Activated CD8-positive, alpha-beta memory T cell treated with anti-CD3 and anti-CD28 coated beads for 36 hours (primary cell): ENCODE results near the gene ACBD6. TPM values are rescaled to one million over a fixed set of nuclear protein-coding genes. Genes with fewer than 3 reads are reported as not detected.

ENCODE experiments used
- CTCF ChIA-PET: fragments of 350-600 bp; sonication (Branson Sonifier 250); formaldehyde crosslinking; loops from one replicate; lab custom pipeline; 2021; ENCODE audit warnings: antibody characterized with exemption; lab: Charles Lee
- POLR2A ChIA-PET: fragments of 350-600 bp; sonication (Branson Sonifier 250); formaldehyde crosslinking; loops from one replicate; lab custom pipeline; 2021; ENCODE audit warnings: antibody characterized with exemption; lab: Charles Lee
- total RNA-seq, 2 experiments: library from RNA; stranded (reverse); gene quantifications; one replicate each; pipeline ENCODE4 v1.2.3, GENCODE V29; 2021

The ACBD6 gene
- total RNA-seq, 2 experiments from 2014 or later, result 47.8 to 49.2 TPM

DNA sequence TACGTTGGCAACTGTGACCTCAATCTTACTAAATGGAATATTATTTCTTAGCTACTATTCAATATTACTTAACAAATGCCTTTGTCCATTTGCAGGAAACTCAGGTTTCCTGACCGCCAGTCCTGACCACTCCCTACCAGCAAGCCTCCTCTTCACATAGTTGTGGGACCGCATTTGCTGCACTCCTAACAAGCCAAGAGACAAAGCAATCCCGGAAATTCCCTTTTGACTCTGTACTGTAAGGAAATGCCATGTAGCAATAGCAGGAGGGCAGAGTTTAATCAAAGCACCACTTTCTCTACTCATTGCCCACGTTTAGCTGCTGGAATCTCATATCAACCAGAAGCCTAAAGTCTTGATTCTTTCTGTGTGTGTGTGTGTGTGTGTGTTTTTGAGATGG lies 28.1 kb upstream of the ACBD6 start:
- POLR2A ChIA-PET, result no interaction called here

GRCh38 chr1:180528868-180529470 lies 26.6 kb upstream of the ACBD6 start:
- ChIA-PET POLR2A (no interaction called here), CTCF (interaction anchor here (0.8 to 1.1 kb wide), 2 partner anchors 13 to 26 kb away, joined by 3 to 4 read pairs; no protein-coding TSS in a partner anchor)

More for the DNA sequence above, 28.1 kb upstream of the ACBD6 start:
- CTCF ChIA-PET, result interaction anchor here (1.3 kb wide), 1 partner anchor 332 kb away, joined by 5 read pairs; no protein-coding TSS in a partner anchor

GRCh38 chr1:180527101-180527669 lies 24.8 kb upstream of the ACBD6 start:
- CTCF ChIA-PET, result no interaction called here
- POLR2A ChIA-PET, result no interaction called here

DNA sequence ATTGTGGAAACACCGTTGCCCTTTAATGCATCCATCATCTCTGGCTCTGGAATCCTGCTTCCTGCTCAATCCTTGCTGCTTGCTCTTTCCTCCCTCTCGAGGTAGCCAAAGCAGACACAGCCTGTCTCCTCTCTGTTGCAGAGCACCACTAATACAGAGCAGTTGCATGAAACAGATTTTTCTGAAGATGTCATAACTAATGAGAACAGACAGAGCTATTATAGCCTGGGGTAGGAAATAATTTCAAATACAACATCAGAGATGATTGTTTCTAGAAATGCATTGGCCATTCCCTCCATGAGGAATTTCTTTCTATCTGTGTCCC lies 23.3 kb upstream of the ACBD6 start:
- ChIA-PET CTCF (no interaction called here), POLR2A (no interaction called here)

DNA sequence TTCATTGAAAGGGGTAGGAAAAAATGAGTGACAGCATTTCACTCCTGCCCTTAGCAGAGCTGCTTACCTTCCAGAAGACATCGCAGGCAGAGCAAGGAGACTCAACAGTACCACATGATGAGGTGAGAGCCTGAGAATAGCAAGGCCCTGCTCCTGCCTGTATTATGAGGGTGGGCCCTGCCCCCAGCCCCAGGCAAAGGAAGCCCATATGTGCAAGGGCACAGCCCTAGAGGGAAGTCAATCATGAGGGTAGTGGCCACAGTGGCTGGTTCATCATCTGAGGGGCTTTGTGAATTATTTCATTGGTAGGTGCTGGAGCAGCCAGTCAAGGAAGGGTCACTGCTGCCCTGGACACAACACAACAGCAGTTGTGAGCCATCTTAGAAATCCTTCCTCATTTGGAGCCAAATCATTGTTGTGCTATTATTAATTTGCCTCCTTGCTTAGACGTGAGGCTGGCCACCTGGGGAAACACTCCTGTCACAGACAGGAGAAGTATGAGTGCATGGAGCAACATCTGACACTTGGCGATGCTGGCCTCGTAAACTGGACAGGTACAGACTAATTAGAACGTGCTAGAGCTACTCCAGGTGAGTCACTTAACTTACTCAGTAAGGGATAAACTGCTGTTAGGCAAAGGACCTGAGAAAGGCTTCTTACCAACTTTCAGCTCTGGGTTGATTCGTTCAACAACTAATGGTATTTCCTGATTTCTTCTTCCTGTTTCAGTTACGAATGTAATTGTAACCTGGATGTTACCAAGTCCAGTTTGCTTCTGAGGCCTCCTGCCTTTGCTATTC lies 22.7 kb upstream of the ACBD6 start:
- ChIA-PET CTCF (no interaction called here), POLR2A (no interaction called here)

DNA sequence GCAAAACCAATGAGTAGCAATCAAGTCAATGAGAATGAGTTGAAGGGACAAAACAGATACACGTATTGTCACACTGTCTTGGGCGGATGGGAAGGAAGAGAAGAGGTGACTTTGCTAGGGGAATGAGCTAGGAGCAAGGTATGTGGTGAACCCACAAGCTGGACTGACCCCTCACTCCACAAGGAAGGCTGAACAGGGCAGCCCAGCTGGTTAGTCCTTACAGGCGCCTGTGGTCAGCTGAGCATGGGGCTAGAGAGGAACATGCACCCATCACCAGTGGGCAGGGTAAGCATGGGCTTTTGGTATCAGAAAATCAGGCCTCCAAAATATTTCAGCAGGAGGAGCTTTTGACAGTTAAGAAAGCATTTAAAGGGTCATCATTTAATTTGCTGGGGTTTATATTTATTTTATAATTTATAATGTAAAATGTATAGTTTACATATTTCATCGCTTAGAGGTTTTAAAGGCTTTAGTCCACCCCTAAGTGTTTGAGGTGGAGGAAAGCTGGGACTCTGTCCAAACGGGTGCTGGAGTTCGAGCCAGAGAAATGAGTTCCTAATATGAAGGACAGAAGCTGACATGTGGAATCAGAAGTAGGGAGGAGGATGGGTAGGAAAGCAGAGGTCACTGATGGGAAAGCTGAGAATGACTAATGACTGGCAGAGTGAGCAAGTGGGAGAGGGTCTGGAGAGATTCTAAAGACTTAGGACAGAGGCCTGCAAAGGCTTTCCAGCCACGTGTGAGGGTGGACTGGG lies 22.0 kb upstream of the ACBD6 start:
- POLR2A ChIA-PET, result no interaction called here
- CTCF ChIA-PET, result no interaction called here

DNA sequence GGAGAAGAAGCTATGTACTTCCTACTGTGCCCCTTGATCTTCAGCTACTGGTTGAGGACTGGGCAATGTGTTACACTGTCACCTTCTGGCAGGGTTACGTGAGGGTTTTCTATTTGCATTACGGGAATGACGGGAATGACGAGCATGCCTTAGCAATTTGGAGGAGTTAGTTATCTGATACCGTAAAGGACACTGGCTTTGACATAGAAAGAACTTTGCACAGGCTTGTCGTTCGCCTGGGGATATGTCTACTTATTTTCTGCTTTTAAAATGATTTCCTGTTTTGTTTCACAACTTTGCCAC lies 19.8 kb upstream of the ACBD6 start:
- ChIA-PET CTCF (no interaction called here), POLR2A (no interaction called here)

DNA sequence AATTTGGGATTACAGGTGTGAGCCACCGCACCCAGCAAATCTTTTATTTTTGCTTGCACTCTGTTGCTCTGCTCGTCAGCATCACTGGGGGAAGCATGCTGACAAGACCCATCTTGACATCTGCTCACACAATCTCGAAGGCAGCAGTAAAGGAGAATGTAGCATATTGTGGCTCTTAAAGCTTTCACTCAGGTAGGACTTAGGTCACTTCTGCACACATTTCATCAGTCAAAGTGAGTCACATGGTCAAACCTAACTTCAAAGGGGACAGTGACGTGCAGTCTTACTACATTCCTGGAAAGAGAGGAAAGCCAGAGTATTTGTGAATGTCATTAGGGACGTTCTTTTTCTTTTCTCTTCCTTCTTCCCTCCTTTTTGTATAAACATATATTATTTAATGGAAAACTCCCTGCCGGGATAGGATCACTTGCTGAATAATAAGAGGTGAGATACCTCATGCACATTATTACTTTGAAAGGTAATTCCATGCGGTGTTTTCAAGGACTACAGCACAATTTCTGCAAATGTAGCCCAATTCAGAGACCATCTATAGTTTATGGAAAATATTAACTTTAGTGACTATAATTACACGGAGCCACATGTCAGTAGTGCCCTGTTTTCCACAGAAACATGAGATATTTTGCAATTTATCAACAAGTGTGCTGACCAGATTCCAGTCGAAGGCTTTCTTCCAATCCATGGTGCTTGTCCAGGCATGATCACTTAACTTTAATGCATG lies 19.3 kb upstream of the ACBD6 start:
- ChIA-PET POLR2A (no interaction called here), CTCF (no interaction called here)

GRCh38 chr1:180519846-180520245 lies 17.5 kb upstream of the ACBD6 start:
- CTCF ChIA-PET, result no interaction called here
- POLR2A ChIA-PET, result no interaction called here

DNA sequence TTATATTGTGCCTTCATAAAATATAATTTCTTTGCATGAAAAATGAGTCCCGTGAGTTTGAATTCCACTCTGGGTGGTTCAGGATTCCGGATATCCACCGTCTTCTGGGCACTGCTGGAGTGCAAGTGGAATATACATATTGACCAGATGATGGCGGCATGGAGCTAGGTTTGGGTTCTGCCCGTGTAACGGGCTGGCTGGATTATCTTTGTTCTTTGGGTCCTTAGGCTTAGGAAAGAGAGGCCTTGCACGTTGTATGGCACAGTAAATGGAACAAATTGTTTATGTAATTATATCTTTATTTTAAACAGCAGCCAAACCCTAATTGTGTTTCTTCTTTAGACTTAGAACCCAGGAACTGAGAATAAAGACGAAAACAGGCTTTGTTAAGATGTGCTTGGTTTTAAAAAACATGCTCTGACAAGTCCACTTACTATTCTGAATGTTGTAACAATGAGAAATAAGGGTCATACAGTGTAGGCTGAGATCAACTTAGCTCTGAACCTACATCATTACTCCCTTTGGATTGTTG lies 13.5 kb upstream of the ACBD6 start:
- ChIA-PET POLR2A (no interaction called here), CTCF (interaction anchor here (0.6 to 2.0 kb wide), 12 partner anchors 10 to 652 kb away, joined by 3 to 14 read pairs (median 4); partner anchors contain the start of gene ACBD6)

GRCh38 chr1:180515364-180515763 lies 13.0 kb upstream of the ACBD6 start:
- POLR2A ChIA-PET, result interaction anchor here (0.7 kb wide), 1 partner anchor 12 kb away, joined by 6 read pairs; no protein-coding TSS in a partner anchor
- CTCF ChIA-PET, result interaction anchor here (1.0 to 2.0 kb wide), 10 partner anchors 9 to 652 kb away, joined by 3 to 14 read pairs (median 4); partner anchors contain the start of gene ACBD6

- POLR2A ChIA-PET, result no interaction called here
- CTCF ChIA-PET, result interaction anchor here (0.6 to 1.0 kb wide), 3 partner anchors 21 to 670 kb away, joined by 3 read pairs; no protein-coding TSS in a partner anchor
Observed at GRCh38 chr1:180513531-180513930, 11.2 kb upstream of the ACBD6 start.

DNA sequence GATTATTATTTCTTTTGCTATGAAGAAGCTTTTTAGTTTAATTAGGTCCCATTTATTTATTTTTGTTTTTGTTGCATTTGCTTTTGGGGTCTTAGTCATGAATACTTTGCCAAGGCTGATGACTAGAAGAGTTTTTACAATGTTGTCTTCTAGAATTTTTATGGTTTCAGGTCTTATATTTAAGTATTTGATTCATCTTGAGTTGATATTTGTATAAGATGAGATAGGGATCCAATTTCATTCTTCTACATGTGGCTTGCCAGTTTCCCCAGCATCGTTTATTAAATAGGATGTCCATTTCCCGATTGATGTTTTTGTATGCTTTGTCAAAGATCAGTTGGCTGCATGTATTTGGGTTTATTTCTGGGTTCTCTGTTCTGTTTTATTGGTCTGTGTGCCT lies 8.5 kb upstream of the ACBD6 start:
- ChIA-PET POLR2A (no interaction called here), CTCF (interaction anchor here (1.8 kb wide), 1 partner anchor 352 kb away, joined by 6 read pairs; no protein-coding TSS in a partner anchor)

DNA sequence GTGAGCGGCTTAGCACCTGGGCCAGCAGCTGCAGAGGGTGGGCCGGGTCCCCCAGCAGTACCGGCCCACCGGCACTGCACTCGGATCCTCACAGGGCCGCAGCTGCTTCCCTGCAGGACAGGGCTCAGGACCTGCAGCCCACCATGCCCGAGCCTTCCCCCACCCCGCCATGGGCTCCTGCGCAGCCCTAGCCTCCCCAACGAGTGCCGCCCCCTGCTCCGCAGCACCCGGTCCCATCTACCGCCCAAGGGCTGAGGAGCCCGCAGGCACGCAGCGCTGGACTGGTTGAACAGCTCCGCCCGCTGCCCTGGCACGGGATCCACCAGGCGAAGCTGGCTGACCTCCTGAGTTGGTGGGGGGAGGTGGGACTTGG lies 6.3 kb upstream of the ACBD6 start:
- POLR2A ChIA-PET, result no interaction called here

DNA sequence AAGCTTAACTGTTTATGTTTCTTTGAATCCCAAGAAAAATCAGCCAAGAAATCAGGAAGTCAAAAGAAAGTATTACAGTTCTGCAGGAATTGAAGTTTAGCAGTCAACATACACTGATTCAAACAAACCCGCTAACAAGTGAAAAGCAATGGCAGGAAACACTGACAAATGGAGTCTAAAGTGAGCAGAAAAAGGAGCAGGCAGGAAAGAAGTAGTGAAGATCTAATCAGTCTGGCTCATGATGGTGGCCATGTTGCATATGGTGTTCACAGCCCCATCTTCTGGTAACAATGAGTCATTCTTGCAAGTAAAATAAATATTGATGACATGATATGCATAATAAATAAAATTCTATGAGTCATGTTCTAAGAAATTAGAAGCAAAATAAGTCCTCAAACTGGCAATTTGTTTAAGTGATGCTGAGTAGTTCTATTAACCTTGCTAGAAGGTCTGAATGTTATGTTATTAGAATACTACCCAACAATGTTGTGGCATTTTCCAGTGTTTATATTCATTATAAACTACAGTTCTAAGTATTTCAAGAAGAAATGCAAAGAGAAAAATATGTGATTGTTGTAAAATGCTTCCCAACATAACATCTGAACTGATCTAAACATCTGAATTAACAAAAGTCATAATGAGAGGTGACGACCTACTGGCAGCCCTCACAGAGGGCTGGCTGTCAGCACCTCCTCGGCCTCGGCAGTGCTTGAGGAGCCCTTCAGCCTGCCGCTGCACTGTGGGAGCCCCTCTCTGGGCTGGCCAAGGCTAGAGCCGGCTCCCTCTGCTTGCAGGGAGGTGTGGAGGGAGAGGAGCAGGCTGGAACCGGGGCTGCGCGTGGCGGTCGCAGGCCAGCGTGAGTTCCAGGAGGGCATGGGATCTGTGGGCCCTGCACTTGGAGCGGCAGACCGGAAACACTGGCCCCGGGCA lies 5.7 kb upstream of the ACBD6 start:
- POLR2A ChIA-PET, result no interaction called here
- CTCF ChIA-PET, result no interaction called here

More for the DNA sequence above, 6.3 kb upstream of the ACBD6 start:
- CTCF ChIA-PET, result no interaction called here

DNA sequence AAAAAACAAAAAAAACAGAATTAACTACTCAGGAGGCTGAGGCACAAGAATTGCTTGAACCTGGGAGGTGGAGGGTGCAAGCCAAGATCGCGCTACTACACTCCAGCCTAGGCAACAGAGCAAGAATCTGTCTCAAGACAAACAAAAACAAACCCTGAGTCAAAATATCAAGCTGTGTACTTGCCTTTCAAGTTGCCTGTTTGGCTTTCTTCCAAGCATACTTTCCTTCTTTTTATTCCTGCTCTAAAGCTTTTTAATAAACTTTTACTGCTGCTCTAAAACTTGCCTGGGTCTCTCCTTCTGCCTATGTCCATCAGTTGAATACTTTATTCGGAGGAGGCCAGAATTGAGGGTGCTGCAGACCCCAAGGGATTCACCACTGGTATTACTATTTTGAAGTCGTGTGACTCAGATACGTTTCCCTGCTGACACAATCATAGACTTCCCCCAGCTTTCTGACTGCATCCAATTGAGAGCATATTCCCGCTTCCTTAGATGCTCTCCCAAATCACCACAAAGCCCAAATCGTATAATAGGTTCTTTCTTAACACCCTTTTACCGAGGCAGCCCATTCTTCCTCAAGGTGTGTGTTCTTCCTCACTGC lies 3.5 kb upstream of the ACBD6 start:
- POLR2A ChIA-PET, result no interaction called here
- CTCF ChIA-PET, result interaction anchor here (1.1 kb wide), 1 partner anchor 10 kb away, joined by 3 read pairs; no protein-coding TSS in a partner anchor

DNA sequence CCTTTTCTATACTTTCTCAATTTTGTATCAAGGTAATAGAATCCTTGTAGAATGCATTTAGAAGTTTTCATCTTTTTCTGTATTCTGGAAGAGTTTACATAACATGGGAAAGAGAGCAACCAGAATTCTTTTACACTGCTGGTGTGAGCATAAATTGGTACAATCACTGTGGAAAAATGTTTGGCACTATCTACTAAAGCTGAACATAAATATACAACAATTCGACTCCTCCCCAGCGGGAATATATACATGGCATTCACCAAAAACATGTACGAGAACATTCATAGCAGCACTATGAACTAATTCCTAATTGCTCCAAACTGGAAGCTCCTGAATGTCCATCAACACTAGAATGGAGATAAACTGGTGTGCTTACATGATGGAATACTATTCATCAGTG lies 1.8 kb upstream of the ACBD6 start:
- ChIA-PET POLR2A (interaction anchor here (0.5 kb wide), 1 partner anchor 11 kb away, joined by 6 read pairs; no protein-coding TSS in a partner anchor), CTCF (no interaction called here)
